Lower leg skin (tissue), 3 donors: ENCODE measurements around the gene MRPS18C.

Source experiments
- POLR2A ChIP-seq, 2 donors: fragments of 450-650 bp; IDR thresholded peaks; one replicate each; pipeline ENCODE4 v1.6.1; 2016 to 2017; ENCODE audit warnings: antibody characterized with exemption in 2 of 2, mild to moderate bottlenecking in 1 of 2, moderate library complexity in 1 of 2
- TF ChIP-seq, protein P1 (sequence below), 3 donors: fragments of 450-650 bp; IDR thresholded peaks; one replicate each; pipeline ENCODE4 v1.5.1; 2016; ENCODE audit warnings: antibody characterized with exemption in 3 of 3, mild to moderate bottlenecking in 3 of 3, moderate library complexity in 2 of 3

DNA sequence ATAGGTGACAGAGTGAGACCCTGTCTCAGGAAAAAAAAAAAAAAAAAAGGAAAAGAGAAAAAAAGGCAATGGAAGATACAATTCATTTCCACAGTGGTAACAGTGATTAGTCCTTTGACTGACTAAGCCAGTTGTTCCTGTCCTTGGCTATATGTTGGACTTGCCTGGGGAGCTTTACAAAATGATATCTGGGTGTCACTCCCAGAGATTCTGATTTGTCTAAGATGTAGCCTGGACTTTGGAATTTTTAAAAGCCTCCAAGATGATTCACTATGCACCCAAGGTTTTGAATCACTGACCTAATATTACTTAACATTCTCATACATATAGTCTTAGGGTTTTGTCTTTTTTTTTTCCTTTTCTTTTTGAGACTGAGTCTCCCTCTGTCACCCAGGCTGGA lies 17.1 kb upstream of the MRPS18C start:
- TF ChIP-seq, protein P1, sequence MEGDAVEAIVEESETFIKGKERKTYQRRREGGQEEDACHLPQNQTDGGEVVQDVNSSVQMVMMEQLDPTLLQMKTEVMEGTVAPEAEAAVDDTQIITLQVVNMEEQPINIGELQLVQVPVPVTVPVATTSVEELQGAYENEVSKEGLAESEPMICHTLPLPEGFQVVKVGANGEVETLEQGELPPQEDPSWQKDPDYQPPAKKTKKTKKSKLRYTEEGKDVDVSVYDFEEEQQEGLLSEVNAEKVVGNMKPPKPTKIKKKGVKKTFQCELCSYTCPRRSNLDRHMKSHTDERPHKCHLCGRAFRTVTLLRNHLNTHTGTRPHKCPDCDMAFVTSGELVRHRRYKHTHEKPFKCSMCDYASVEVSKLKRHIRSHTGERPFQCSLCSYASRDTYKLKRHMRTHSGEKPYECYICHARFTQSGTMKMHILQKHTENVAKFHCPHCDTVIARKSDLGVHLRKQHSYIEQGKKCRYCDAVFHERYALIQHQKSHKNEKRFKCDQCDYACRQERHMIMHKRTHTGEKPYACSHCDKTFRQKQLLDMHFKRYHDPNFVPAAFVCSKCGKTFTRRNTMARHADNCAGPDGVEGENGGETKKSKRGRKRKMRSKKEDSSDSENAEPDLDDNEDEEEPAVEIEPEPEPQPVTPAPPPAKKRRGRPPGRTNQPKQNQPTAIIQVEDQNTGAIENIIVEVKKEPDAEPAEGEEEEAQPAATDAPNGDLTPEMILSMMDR (IDR thresholded peaks at IDR 0.05), result no peak
- no peak for TF ChIP-seq POLR2A (IDR thresholded peaks at IDR 0.05)
